HepG2 (cell line): ENCODE measurements around the gene CLCN1. TPM values are rescaled to one million over a fixed set of nuclear protein-coding genes. Genes with fewer than 3 reads are reported as not detected.

Source experiments
- ATF2 ChIP-seq: sonication (generic); formaldehyde crosslinking; IDR thresholded peaks from 2 replicates; pipeline ENCODE4 v1.4.0; 2020; ENCODE audit warnings: missing genetic modification reagents
- ATF4 ChIP-seq, 2 experiments: fragments of 450-650 bp in 1 of 2; sonication (generic) in 1 of 2; formaldehyde crosslinking; IDR thresholded peaks; 2 replicates each; pipeline versions ENCODE4 v1.5.0 to v1.8.0; 2020 to 2022; ENCODE audit warnings: mild to moderate bottlenecking in 1 of 2, missing genetic modification reagents in 1 of 2
- DDIT3 ChIP-seq: sonication (generic); formaldehyde crosslinking; IDR thresholded peaks from 2 replicates; pipeline ENCODE4 v1.4.0; 2020; ENCODE audit warnings: mild to moderate bottlenecking, missing genetic modification reagents
- EEA1 ChIP-seq: sonication (generic); formaldehyde crosslinking; IDR thresholded peaks from 2 replicates; pipeline ENCODE4 v1.5.1; 2020; ENCODE audit warnings: mild to moderate bottlenecking, missing genetic modification reagents, borderline replicate concordance
- MAFF ChIP-seq: IDR thresholded peaks from 2 replicates; pipeline ENCODE4 v1.6.1; 2011; ENCODE audit warnings: low read depth, low read length, improper control_type of control experiment
- MYNN ChIP-seq: sonication (generic); formaldehyde crosslinking; IDR thresholded peaks from 2 replicates; pipeline ENCODE4 v1.4.0; 2020; ENCODE audit warnings: mild to moderate bottlenecking, low read depth, missing genetic modification reagents
- RCOR2 ChIP-seq: IDR thresholded peaks from 2 replicates; pipeline ENCODE4 v1.6.1; 2016; ENCODE audit warnings: missing biosample characterization, missing genetic modification reagents
- REST ChIP-seq, 2 experiments: IDR thresholded peaks; 2 replicates each; pipeline ENCODE4 v1.6.1; 2011 to 2012; ENCODE audit warnings: low read length in 2 of 2, borderline replicate concordance in 1 of 2, low read depth in 1 of 2, mild to moderate bottlenecking in 1 of 2, moderate library complexity in 1 of 2
- SRSF4 ChIP-seq: fragments of 200-400 bp; formaldehyde crosslinking; IDR thresholded peaks from one replicate; pipeline ENCODE4 v1.6.1; 2018; ENCODE audit warnings: mild to moderate bottlenecking, low read depth, low read length, moderate library complexity; ENCODE audit not compliant: poor library complexity, severe bottlenecking
- ZFP1 ChIP-seq: IDR thresholded peaks from 2 replicates; pipeline ENCODE4 v1.6.1; 2016
- ZGPAT ChIP-seq: IDR thresholded peaks from 2 replicates; pipeline ENCODE4 v1.6.1; 2016; ENCODE audit warnings: mild to moderate bottlenecking
- ZNF556 ChIP-seq: sonication (generic); formaldehyde crosslinking; IDR thresholded peaks from 2 replicates; pipeline ENCODE4 v1.4.0; 2020; ENCODE audit warnings: mild to moderate bottlenecking, missing genetic modification reagents, borderline replicate concordance
- ZSCAN29 ChIP-seq: sonication (generic); formaldehyde crosslinking; conservative IDR thresholded peaks from 2 replicates; pipeline ENCODE4 v1.4.0; 2020; ENCODE audit warnings: mild to moderate bottlenecking, missing genetic modification reagents
- polyA plus RNA-seq, 8 experiments: library from polyadenylated mRNA; depleted of rRNA in 3 of 8; stranded (reverse) in 7 of 8; unstranded in 1 of 8; fragments of >200 nt; fragmentation: Illumina TruSeq in 4 of 8; extraction: Trizol in 4 of 8; gene quantifications; 2 replicates each; pipeline versions ENCODE4 v1.2.1 to v1.2.3, GENCODE V29; 2011 to 2016; ENCODE audit warnings: low read depth in 4 of 8, missing spikeins in 1 of 8, mixed read lengths in 1 of 8; ENCODE audit not compliant: insufficient read depth in 1 of 8
- total RNA-seq, 5 experiments: library from RNA; depleted of rRNA; stranded (reverse); fragments of >200 nt; fragmentation: Illumina TruSeq; extraction: Trizol; gene quantifications; 2 replicates each; pipeline ENCODE4 v1.2.3, GENCODE V29; 2016; ENCODE audit warnings: low read depth in 1 of 5

CLCN1 gene
- total and polyA plus RNA-seq, 2 of the 13 experiments (the other 11 are each of a cell fraction or from before 2014, with no cell fraction given): 0.01 TPM; not detected in 1

- peak in 1 of 2 experiments; percentile 8; a peak in 1 of 4 replicates for TF ChIP-seq REST (IDR thresholded peaks at IDR 0.05; ENCODE audit: borderline replicate concordance in 1 of 2, low read depth in 1 of 2, low read length in 2 of 2)
- no peak for TF ChIP-seq RCOR2 (CRISPR knock-in tag)
- peak; percentile 62; the same call in 1 of the 2 replicates for TF ChIP-seq ZGPAT (CRISPR knock-in tag)
- TF ChIP-seq ATF2 (CRISPR knock-in tag): no peak; the same call in 1 of the 2 replicates
- no peak for TF ChIP-seq DDIT3 (CRISPR knock-in tag)
- 0 out of 2 replicates have a peak, but pooled peaks have one; percentile 19 for TF ChIP-seq EEA1
- TF ChIP-seq ZNF556 (CRISPR knock-in tag): peak; percentile 59; the same call in 1 of the 2 replicates
- TF ChIP-seq ZFP1 (CRISPR knock-in tag): no peak
- TF ChIP-seq ZSCAN29: no peak
- 0 out of 4 replicates have a peak, but pooled peaks of 1 of the 2 experiments have one; percentile 6 for TF ChIP-seq ATF4 (CRISPR knock-in tag; IDR thresholded peaks at IDR 0.05)
- no peak for TF ChIP-seq SRSF4
- no peak for TF ChIP-seq MYNN (CRISPR knock-in tag)
- TF ChIP-seq MAFF: no peak
These were observed 27.7 kb upstream of the CLCN1 start, which contains the start of gene CASP2 (continued) for GRCh38 chr7:143287935-143288826.
